Heart right ventricle (tissue), 16 donors: ENCODE data around the gene HPCAL1. TPM values are rescaled to one million over a fixed set of nuclear protein-coding genes. Genes with fewer than 3 reads are reported as not detected.

ENCODE experiments used
- ATAC-seq, 8 donors: fragments of 200-7000 bp; cut with Tn5 transposase; one replicate each; pipeline ENCODE4 v1.9.1; 2020; ENCODE audit warnings: mild to moderate bottlenecking in 8 of 8, moderate library complexity in 8 of 8, moderate number of reproducible peaks in 1 of 8
- DNase-seq, 2 donors: peaks; one replicate each; pipeline ENCODE4 v3.0.0-alpha.2; 2020
- H3K27ac ChIP-seq, 10 donors: fragments of 200-600 bp; sonication (generic) in 2 of 10; one replicate each; pipeline versions ENCODE4 v1.5.0 to v1.8.0; 2020 to 2022; ENCODE audit warnings: mild to moderate bottlenecking in 3 of 10
- H3K27me3 ChIP-seq, 7 donors: fragments of 200-600 bp; one replicate each; pipeline ENCODE4 v1.8.0; 2021 to 2022; ENCODE audit warnings: mild to moderate bottlenecking in 2 of 7
- H3K36me3 ChIP-seq, 9 donors: fragments of 200-600 bp; sonication (generic) in 1 of 9; one replicate each; pipeline versions ENCODE4 v1.5.0 to v1.8.0; 2020 to 2022; ENCODE audit warnings: mild to moderate bottlenecking in 2 of 9
- H3K4me1 ChIP-seq, 9 donors: fragments of 200-600 bp; sonication (generic) in 1 of 9; one replicate each; pipeline versions ENCODE4 v1.5.0 to v1.8.0; 2020 to 2022; ENCODE audit warnings: mild to moderate bottlenecking in 4 of 9
- H3K4me3 ChIP-seq, 10 donors: fragments of 200-600 bp; sonication (generic) in 2 of 10; one replicate each; pipeline versions ENCODE4 v1.5.0 to v1.8.0; 2020 to 2022; ENCODE audit warnings: mild to moderate bottlenecking in 7 of 10, moderate library complexity in 2 of 10
- H3K9me3 ChIP-seq, 11 donors: fragments of 200-600 bp in 10 of 11; sonication (generic) in 2 of 11; one replicate each; pipeline versions ENCODE4 v1.5.0 to v1.8.0; 2013 to 2022; ENCODE audit warnings: mild to moderate bottlenecking in 2 of 11, control low read depth in 1 of 11, moderate library complexity in 1 of 11
- WGBS, 2 donors: extraction: QIAGEN DNeasy Blood & Tissue Kit; methylation state at CpG; one replicate each; pipeline ENCODE4 v1.1.7; 2013; ENCODE audit warnings: inconsistent platforms in 1 of 2; 5-methylcytosine and 5-hydroxymethylcytosine counted together
- intact Hi-C, 10 donors: fragments of 100-400 bp; cut with DNase I; formaldehyde crosslinking; loops; one replicate each; pipeline versions ENCODE4 v1.11.1 to v1.14.2; 2022
- polyA plus RNA-seq, 2 donors: library from polyadenylated mRNA; stranded (reverse); fragments of 200-250 nt; gene quantifications; one replicate each; pipeline ENCODE4 v1.2.3, GENCODE V29; 2013
- total RNA-seq, 10 donors: library from RNA; stranded (reverse); fragmentation: NEBNext Ultra II Directional in 3 of 10; extraction: Animal tissue kit (Norgen Biotek cat#: 25700) in 3 of 10; gene quantifications; one replicate each; pipeline versions ENCODE4 v1.2.1 to v1.2.4, GENCODE V29; 2021 to 2023
- TF ChIP-seq, protein P1 (sequence below), 9 donors: fragments of 200-600 bp; sonication (generic) in 2 of 9; IDR thresholded peaks; one replicate each; pipeline versions ENCODE4 v1.5.0 to v1.8.0; 2021 to 2022; ENCODE audit warnings: antibody characterized with exemption in 9 of 9, mild to moderate bottlenecking in 5 of 9, moderate library complexity in 1 of 9
- donor health status: Arrhythmogenic right ventricular cardiomyopathy.
- donor health status: ischemic (EF 13 %, LVEDD 7.1; RV severe dilation, severe dysfunction).
- donor health status: healthy with polysubstance abuse.
- donor health status: DM: no; HTN: yes; CAD: no.
- donor health status: DM: no; HTN: no; CAD: no.
- donor health status: ischemic (EF 25% LVEDD 6.9; RV normal size, moderate dysfunction).
- donor health status: ischemic (EF 25% LVEDD 5.7; RV mildly dilated, moderate dysfunction).
- donor health status: healthy.
- donor health status: DM: yes; HTN: yes; CAD: no.
- donor health status: Ischemic cardiomyopathy.
- donor health status: ischemic (EF 35%, LVEDD 5.7; RV mildly dilated, moderate dysfunction).
- donor health status: nonischemic (EF 11% LVEDD 7.7; RV severe dilation, severe dysfunction).
- donor health status: DM: yes; HTN: yes; CAD: no.
- donor health status: PGD.
- donor health status: ischemic (EF 29% LVEDD 5.4; RV normal size, mild dysfunction).
- donor health status: nonischemic (EF 23%, LVEDD 6.1; RV moderate dilation, normal function).

The HPCAL1 gene
- total and polyA plus RNA-seq, 12 donors, result 15.8 to 49.2 (median 27.5) TPM

DNA sequence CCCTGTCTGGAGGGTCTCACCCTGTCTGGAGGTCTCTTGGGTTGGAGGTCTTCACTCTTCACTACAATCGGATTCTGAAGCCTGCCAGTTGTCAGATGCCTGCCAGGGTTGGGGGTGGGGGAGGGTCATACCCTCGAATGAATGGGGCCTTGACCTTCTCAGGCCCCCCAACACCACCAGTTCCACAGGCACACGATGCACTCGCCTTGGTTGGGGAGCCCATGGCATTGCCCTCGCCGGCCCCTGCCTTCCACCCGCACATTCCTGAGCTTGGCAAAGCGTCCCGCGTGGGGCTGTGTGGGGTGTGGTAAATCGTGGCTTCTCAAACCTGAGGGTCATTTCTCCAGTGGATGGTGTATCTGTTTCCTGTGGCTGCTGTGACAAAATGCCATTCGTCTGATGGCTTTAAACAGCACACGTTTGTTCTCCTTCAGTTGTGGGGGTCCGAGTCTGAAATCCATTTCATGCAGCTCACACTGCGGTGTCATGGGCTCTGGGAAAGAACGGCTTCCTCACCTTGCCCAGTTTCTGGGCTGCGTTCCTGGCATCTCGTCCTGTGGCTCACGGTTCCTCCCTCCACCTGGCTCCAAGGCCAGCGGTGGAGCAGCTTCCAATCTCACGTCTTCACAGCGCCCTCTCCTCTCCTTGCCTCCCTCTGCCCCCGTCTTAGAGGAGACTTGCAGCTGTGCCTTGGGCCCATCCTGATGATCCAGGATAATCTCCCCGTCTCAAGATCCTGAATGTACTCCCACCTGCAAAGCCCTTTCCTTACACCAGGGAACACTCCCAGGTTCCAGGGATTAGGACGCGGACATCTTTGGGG is 38.0 kb upstream of the HPCAL1 start:
- TF ChIP-seq, protein P1, sequence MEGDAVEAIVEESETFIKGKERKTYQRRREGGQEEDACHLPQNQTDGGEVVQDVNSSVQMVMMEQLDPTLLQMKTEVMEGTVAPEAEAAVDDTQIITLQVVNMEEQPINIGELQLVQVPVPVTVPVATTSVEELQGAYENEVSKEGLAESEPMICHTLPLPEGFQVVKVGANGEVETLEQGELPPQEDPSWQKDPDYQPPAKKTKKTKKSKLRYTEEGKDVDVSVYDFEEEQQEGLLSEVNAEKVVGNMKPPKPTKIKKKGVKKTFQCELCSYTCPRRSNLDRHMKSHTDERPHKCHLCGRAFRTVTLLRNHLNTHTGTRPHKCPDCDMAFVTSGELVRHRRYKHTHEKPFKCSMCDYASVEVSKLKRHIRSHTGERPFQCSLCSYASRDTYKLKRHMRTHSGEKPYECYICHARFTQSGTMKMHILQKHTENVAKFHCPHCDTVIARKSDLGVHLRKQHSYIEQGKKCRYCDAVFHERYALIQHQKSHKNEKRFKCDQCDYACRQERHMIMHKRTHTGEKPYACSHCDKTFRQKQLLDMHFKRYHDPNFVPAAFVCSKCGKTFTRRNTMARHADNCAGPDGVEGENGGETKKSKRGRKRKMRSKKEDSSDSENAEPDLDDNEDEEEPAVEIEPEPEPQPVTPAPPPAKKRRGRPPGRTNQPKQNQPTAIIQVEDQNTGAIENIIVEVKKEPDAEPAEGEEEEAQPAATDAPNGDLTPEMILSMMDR (IDR thresholded peaks at IDR 0.05), result no peak
- 88 to 92% methylated on average over 26 of the region's 26 CpGs for WGBS, 2 donors
- intact Hi-C loops, result loop anchor here in 1 of 10 donors (10.0 kb wide), 1 partner anchor 150 kb away; no protein-coding TSS in a partner anchor
- Histone ChIP-seq H3K4me3 (no peak overlapping the region), H3K27me3 (no peaks in the 10 kb centered on the region), H3K36me3 (no peaks in the 10 kb centered on the region), H3K27ac (no peak overlapping the region), H3K9me3 (no peaks in the 10 kb centered on the region), H3K4me1 (peaks cover 0 to 5% (median 0%) of the 10 kb centered on the region in 9 donors)
- DNase-seq, result no peak
- no peak for ATAC-seq

DNA sequence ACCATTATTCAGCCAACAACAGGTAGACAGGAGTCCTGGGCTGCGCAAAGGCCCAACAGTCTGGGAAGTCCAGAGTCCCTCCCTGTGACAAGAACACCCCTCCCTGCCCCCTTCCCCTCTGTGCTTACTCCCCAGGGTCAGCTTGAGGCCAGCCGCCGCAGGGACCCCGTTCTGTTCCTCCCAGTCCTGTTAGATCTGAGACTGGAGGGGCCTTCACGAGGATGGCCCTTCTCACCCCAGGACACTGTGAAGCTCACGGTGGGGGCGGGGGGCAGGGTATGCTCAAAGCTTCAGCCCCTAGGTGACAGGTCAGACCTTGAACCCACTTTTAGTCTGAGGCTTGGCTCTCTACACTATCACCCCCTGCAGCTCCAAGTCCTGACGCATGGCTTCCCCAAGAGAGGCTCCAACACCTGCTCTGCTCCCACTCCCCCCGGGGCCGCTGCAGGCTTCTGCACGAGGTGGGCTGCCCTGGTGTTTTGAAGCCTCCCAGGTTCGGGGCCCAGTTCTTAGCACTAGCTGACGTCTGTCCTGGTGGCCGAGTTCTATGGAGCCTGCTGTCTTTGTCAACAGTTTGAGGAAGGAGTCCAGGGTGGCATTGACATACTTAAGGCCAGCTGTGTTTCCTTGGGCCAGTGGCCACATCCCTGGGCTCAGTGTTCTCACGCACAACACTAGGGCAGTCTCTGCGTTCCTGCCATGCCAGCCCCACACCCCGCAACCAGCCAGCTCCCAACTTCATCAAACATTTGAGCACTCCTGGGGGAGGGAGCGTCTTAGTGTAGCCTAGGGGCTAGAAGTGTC is 37.2 kb upstream of the HPCAL1 start:
- H3K27me3 ChIP-seq, result no peaks in the 10 kb centered on the region
- DNase-seq, result no peak
- H3K9me3 ChIP-seq, result no peaks in the 10 kb centered on the region
- intact Hi-C loops, result loop anchor here in 1 of 10 donors (10.0 kb wide), 1 partner anchor 149 kb away; no protein-coding TSS in a partner anchor
- no peak overlapping the region for H3K27ac ChIP-seq
- 88 to 92% methylated on average over 18 of the region's 18 CpGs for WGBS, 2 donors
- H3K4me1 ChIP-seq, result peaks cover 0 to 5% (median 0%) of the 10 kb centered on the region in 9 donors
- no peaks in the 10 kb centered on the region for H3K36me3 ChIP-seq
- TF ChIP-seq, protein P1 (IDR thresholded peaks at IDR 0.05), result no peak
- H3K4me3 ChIP-seq, result no peak overlapping the region
- ATAC-seq, result no peak

DNA sequence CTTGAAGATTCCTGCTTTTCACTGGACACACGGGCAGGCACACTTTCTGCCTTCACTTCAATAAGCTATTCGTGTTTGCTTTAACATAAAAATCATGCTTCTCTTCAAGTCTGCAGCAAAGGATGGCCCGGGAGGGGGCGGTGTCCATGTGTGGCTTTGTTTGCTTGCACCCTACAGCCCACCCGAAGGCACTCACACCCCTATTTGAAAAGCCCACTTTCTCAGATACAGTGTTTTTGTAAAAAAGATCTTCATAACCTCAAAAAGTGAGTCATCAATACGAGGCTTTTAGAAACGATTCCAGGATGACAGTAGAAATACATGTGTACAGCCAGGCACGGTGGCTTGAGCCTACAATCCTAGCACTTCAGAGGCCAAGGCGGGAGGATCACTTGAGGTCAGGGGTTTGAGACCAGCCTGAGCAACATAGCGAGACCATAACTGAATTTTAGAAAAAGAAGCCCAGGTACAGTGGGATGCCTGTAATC is 36.5 kb upstream of the HPCAL1 start:
- Histone ChIP-seq H3K4me1 (peaks cover 0 to 9% (median 0%) of the 10 kb centered on the region in 9 donors), H3K27me3 (no peaks in the 10 kb centered on the region), H3K36me3 (no peaks in the 10 kb centered on the region), H3K4me3 (no peak overlapping the region), H3K9me3 (no peaks in the 10 kb centered on the region), H3K27ac (no peak overlapping the region)
- TF ChIP-seq, protein P1 (IDR thresholded peaks at IDR 0.05), result no peak
- no peak for DNase-seq
- no peak for ATAC-seq
- 82 to 89% methylated on average over 10 of the region's 10 CpGs for WGBS, 2 donors
- intact Hi-C loops, result loop anchor here in 1 of 10 donors (10.0 kb wide), 1 partner anchor 149 kb away; no protein-coding TSS in a partner anchor

DNA sequence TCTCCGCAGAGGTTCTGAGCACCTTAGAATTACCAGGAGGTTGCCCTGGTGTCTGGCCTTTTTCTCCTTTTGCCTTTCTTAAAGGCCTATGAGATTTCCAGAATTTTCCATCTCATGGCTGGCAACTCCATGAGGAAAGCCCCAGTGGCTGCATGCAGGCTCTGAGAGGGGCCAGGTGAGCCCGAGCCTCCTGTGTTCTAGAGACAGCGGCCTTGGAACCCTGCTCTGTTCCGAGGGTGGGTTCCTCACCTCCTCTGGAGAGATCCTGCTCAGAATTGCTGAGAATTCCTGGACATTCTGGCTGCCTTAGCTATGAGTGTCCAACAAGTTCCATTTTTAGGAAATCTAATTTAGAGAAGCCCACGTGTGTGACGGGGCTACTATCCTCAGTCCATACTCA is 35.7 kb upstream of the HPCAL1 start:
- Histone ChIP-seq H3K4me3 (no peak overlapping the region), H3K27me3 (no peaks in the 10 kb centered on the region), H3K36me3 (no peaks in the 10 kb centered on the region), H3K9me3 (no peaks in the 10 kb centered on the region), H3K4me1 (peaks cover 0 to 9% (median 0%) of the 10 kb centered on the region in 9 donors), H3K27ac (no peak overlapping the region)
- DNase-seq, result no peak
- TF ChIP-seq, protein P1 (IDR thresholded peaks at IDR 0.05), result no peak
- intact Hi-C loops, result loop anchor here in 1 of 10 donors (10.0 kb wide), 1 partner anchor 148 kb away; no protein-coding TSS in a partner anchor
- WGBS, 2 donors, result 85 to 94% methylated on average over 6 of the region's 6 CpGs
- ATAC-seq, result no peak
